Loucy (cell line): ENCODE measurements around the gene KLK12.

ENCODE experiments used
- H2AFZ ChIP-seq: fragments of 200-600 bp; sonication (generic); 2 replicates; pipeline ENCODE4 v1.6.0; 2016; ENCODE audit warnings: antibody characterized with exemption, mild to moderate bottlenecking, low read length, moderate library complexity
- H3F3A ChIP-seq: fragments of 200-600 bp; 2 replicates; pipeline ENCODE4 v1.6.0; 2016; ENCODE audit warnings: antibody characterized with exemption, low read depth, mild to moderate bottlenecking
- H3K27me3 ChIP-seq: fragments of 200-600 bp; sonication (generic); 2 replicates; pipeline ENCODE4 v1.6.1; 2014; ENCODE audit warnings: low read length, mild to moderate bottlenecking; ENCODE audit not compliant: insufficient read depth, poor library complexity, severe bottlenecking
- H3K36me3 ChIP-seq: fragments of 200-600 bp; sonication (generic); 2 replicates; pipeline ENCODE4 v1.6.1; 2016; ENCODE audit warnings: low read length; ENCODE audit not compliant: insufficient read depth
- H3K4me1 ChIP-seq: fragments of 200-600 bp; sonication (generic); 2 replicates; pipeline ENCODE4 v1.5.1; 2014; ENCODE audit warnings: low read length, mild to moderate bottlenecking; ENCODE audit not compliant: insufficient read depth, poor library complexity, severe bottlenecking
- H3K4me2 ChIP-seq: fragments of 200-600 bp; sonication (generic); 2 replicates; pipeline ENCODE4 v1.6.0; 2014; ENCODE audit warnings: antibody characterized with exemption, low read length, low read depth, mild to moderate bottlenecking; ENCODE audit not compliant: poor library complexity, severe bottlenecking
- H3K4me3 ChIP-seq: fragments of 200-600 bp; sonication (generic); 2 replicates; pipeline ENCODE4 v1.5.1; 2014; ENCODE audit warnings: low read length, mild to moderate bottlenecking, mixed read lengths; ENCODE audit not compliant: poor library complexity, severe bottlenecking
- H3K79me2 ChIP-seq: fragments of 200-600 bp; sonication (generic); 2 replicates; pipeline ENCODE4 v1.6.1; 2014; ENCODE audit warnings: low read length; ENCODE audit not compliant: insufficient read depth
- H3K9ac ChIP-seq: fragments of 200-600 bp; sonication (generic); 2 replicates; pipeline ENCODE4 v1.6.0; 2014; ENCODE audit warnings: mild to moderate bottlenecking, low read depth, low read length, moderate library complexity; ENCODE audit not compliant: poor library complexity, severe bottlenecking
- H3K9me2 ChIP-seq: fragments of 200-600 bp; sonication (generic); replicated peaks from 2 replicates; pipeline ENCODE4 v1.6.1; 2016; ENCODE audit warnings: low read depth, low read length, mixed read lengths
- H3K9me3 ChIP-seq: fragments of 200-600 bp; sonication (generic); 2 replicates; pipeline ENCODE4 v1.6.1; 2014; ENCODE audit warnings: mild to moderate bottlenecking, antibody characterized with exemption, low read length, low read depth; ENCODE audit not compliant: insufficient read depth
- H4K20me1 ChIP-seq: fragments of 200-600 bp; sonication (generic); 2 replicates; pipeline ENCODE4 v1.6.0; 2014; ENCODE audit warnings: antibody characterized with exemption, low read length, mild to moderate bottlenecking; ENCODE audit not compliant: insufficient read depth, poor library complexity, severe bottlenecking
- CTCF ChIP-seq: fragments of 200-600 bp; sonication (generic); conservative IDR thresholded peaks from 2 replicates; pipeline ENCODE4 v1.5.1; 2014; ENCODE audit warnings: mild to moderate bottlenecking, antibody characterized with exemption, low read length
- EZH2phosphoT487 ChIP-seq: fragments of 200-600 bp; IDR thresholded peaks from 2 replicates; pipeline ENCODE4 v1.6.1; 2018; ENCODE audit warnings: antibody characterized with exemption, mild to moderate bottlenecking, moderate library complexity, borderline replicate concordance

Gene KLK12

GRCh38 chr19:51043497-51043896 is 8.7 kb upstream of the KLK12 start:
- no peaks in the 10 kb centered on the region for H3K36me3 ChIP-seq

DNA sequence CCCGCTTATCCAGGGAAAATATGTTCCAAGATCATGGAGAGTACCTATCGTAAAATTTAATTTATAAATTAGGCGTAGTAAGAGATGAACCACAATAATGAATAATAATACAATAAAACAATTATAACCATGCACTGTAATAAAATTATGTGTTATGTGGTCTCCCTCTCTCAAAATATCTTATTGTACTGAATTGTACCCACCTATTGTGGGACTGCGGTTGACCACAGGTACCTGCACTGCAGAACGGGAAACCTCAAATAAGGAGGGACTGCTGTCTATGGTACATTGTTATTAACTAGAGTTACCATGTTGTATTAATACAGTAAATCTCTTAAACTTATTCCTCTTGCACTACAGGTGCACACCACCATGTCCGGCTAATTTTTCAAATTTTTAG is 5.3 kb upstream of the KLK12 start:
- TF ChIP-seq EZH2phosphoT487: no peak
- no peak for TF ChIP-seq CTCF
- Histone ChIP-seq H3F3A (no peaks in the 10 kb centered on the region), H3K9me2 (no peaks in the 10 kb centered on the region), H3K36me3 (no peaks in the 10 kb centered on the region), H2AFZ (no peak overlapping the region), H3K79me2 (no peaks in the 10 kb centered on the region), H3K4me2 (no peak overlapping the region), H3K27me3 (no peaks in the 10 kb centered on the region), H3K4me1 (no peaks in the 10 kb centered on the region), H3K9me3 (no peaks in the 10 kb centered on the region; the same call in 1 of the 2 replicates), H3K4me3 (no peak overlapping the region), H3K9ac (no peak overlapping the region), H4K20me1 (no peaks in the 10 kb centered on the region)

More at GRCh38 chr19:51043497-51043896, 8.7 kb upstream of the KLK12 start:
- H3F3A ChIP-seq: no peaks in the 10 kb centered on the region
- H3K4me2 ChIP-seq: no peak overlapping the region
- no peak overlapping the region for H2AFZ ChIP-seq
- no peaks in the 10 kb centered on the region for H3K27me3 ChIP-seq
- H3K9me3 ChIP-seq: no peaks in the 10 kb centered on the region; the same call in 1 of the 2 replicates
- H3K4me1 ChIP-seq: no peaks in the 10 kb centered on the region
- no peak overlapping the region for H3K9ac ChIP-seq
- H3K79me2 ChIP-seq: no peaks in the 10 kb centered on the region
- no peaks in the 10 kb centered on the region for H3K9me2 ChIP-seq
- TF ChIP-seq CTCF (no peak), EZH2phosphoT487 (no peak)
- no peaks in the 10 kb centered on the region for H4K20me1 ChIP-seq
- H3K4me3 ChIP-seq: no peak overlapping the region

DNA sequence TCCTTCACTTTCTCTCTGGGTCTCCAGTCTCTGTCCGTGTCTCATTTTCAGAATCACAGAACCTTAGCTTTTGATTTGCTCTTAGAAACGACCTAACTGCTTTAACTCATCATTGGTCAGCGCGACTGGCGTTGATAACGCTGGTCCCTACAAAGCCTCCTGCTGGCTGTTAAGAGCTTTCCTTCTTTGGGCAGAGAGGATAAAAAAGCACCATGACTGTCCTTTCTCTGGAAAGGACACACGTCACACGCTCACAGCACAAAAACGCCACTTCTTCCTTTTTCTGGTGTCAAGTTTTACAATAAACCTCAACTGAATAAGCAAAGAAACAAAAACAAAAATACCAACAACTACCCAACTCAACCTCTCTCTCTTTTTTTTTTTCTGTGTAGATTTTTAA is 1.7 kb upstream of the KLK12 start:
- no peaks in the 10 kb centered on the region for H3K36me3 ChIP-seq
- H3K27me3 ChIP-seq: no peaks in the 10 kb centered on the region
- H3K4me3 ChIP-seq: no peak overlapping the region
- H3K9me3 ChIP-seq: no peaks in the 10 kb centered on the region; the same call in 1 of the 2 replicates
- H4K20me1 ChIP-seq: no peaks in the 10 kb centered on the region
- no peak for TF ChIP-seq CTCF
- no peak for TF ChIP-seq EZH2phosphoT487
- no peaks in the 10 kb centered on the region for H3K9me2 ChIP-seq
- no peaks in the 10 kb centered on the region for H3F3A ChIP-seq
- H3K4me1 ChIP-seq: no peaks in the 10 kb centered on the region
- H2AFZ ChIP-seq: no peak overlapping the region
- no peak overlapping the region for H3K9ac ChIP-seq
- H3K4me2 ChIP-seq: no peak overlapping the region
- no peaks in the 10 kb centered on the region for H3K79me2 ChIP-seq
